Liver (tissue), 9 donors: ENCODE results near the gene BGLAP. TPM values are rescaled to one million over a fixed set of nuclear protein-coding genes. Genes with fewer than 3 reads are reported as not detected.

Experiments used
- DNase-seq: peaks from one replicate; pipeline ENCODE4 v3.0.0-alpha.2; 2017; ENCODE audit warnings: low spot score
- H3K27ac ChIP-seq, 2 donors: one replicate each; pipeline ENCODE4 v1.7.0; 2013; ENCODE audit warnings: inconsistent platforms in 2 of 2, low read length in 2 of 2, control low read depth in 1 of 2, low read depth in 1 of 2, mild to moderate bottlenecking in 1 of 2
- H3K27me3 ChIP-seq, 4 donors: one replicate each; pipeline versions ENCODE4 v1.6.1 to v1.7.0; 2013; ENCODE audit warnings: low read length in 3 of 4, inconsistent platforms in 1 of 4, mild to moderate bottlenecking in 1 of 4, moderate library complexity in 1 of 4; ENCODE audit not compliant: control insufficient read depth in 4 of 4, insufficient read depth in 4 of 4
- H3K36me3 ChIP-seq, 4 donors: one replicate each; pipeline versions ENCODE4 v1.6.1 to v1.7.0; 2013; ENCODE audit warnings: low read length in 3 of 4, mild to moderate bottlenecking in 3 of 4, low read depth in 1 of 4, moderate library complexity in 1 of 4; ENCODE audit not compliant: control insufficient read depth in 4 of 4, insufficient read depth in 3 of 4
- H3K4me1 ChIP-seq, 4 donors: one replicate each; pipeline versions ENCODE4 v1.6.1 to v1.7.0; 2013; ENCODE audit warnings: low read length in 3 of 4, mild to moderate bottlenecking in 3 of 4, moderate library complexity in 1 of 4; ENCODE audit not compliant: control insufficient read depth in 4 of 4, insufficient read depth in 4 of 4
- H3K4me3 ChIP-seq, 3 donors: one replicate each; pipeline versions ENCODE4 v1.6.1 to v1.7.0; 2013; ENCODE audit warnings: low read length in 3 of 3, control low read depth in 1 of 3, low read depth in 1 of 3, mild to moderate bottlenecking in 1 of 3
- H3K9ac ChIP-seq, 2 donors: one replicate each; pipeline ENCODE4 v1.7.0; 2013; ENCODE audit warnings: low read length in 2 of 2, mild to moderate bottlenecking in 2 of 2, moderate library complexity in 2 of 2, control low read depth in 1 of 2, low read depth in 1 of 2
- H3K9me3 ChIP-seq, 4 donors: one replicate each; pipeline versions ENCODE4 v1.6.1 to v1.7.0; 2013; ENCODE audit warnings: low read length in 3 of 4; ENCODE audit not compliant: control insufficient read depth in 4 of 4
- ATF3 ChIP-seq: IDR thresholded peaks from 2 replicates; pipeline ENCODE4 v1.6.1; 2016; ENCODE audit warnings: antibody characterized with exemption
- CTCF ChIP-seq: fragments of 150-350 bp; IDR thresholded peaks from 2 replicates; pipeline ENCODE4 v1.5.1; 2017; ENCODE audit warnings: improper control_type of control experiment, low read depth, low read length; ENCODE audit not compliant: missing input control
- EGR1 ChIP-seq, 2 donors: IDR thresholded peaks; 2 replicates each; pipeline ENCODE4 v1.6.1; 2016 to 2018; ENCODE audit warnings: antibody characterized with exemption in 2 of 2, low read depth in 2 of 2
- FOXA1 ChIP-seq: IDR thresholded peaks from 2 replicates; pipeline ENCODE4 v1.6.1; 2016; ENCODE audit warnings: antibody characterized with exemption
- FOXA2 ChIP-seq: IDR thresholded peaks from 2 replicates; pipeline ENCODE4 v1.6.1; 2016; ENCODE audit warnings: antibody characterized with exemption
- GABPA ChIP-seq, 2 donors: IDR thresholded peaks in 1 of 2; conservative IDR thresholded peaks in 1 of 2; 2 replicates each; pipeline ENCODE4 v1.6.1; 2016; ENCODE audit warnings: antibody characterized with exemption in 2 of 2, mild to moderate bottlenecking in 1 of 2, moderate library complexity in 1 of 2
- HNF4A ChIP-seq, 2 donors: conservative IDR thresholded peaks; 2 replicates each; pipeline ENCODE4 v1.6.1; 2016; ENCODE audit warnings: antibody characterized with exemption in 2 of 2, mild to moderate bottlenecking in 2 of 2
- HNF4G ChIP-seq: IDR thresholded peaks from 2 replicates; pipeline ENCODE4 v1.6.1; 2016; ENCODE audit warnings: antibody characterized with exemption
- JUND ChIP-seq, 2 donors: IDR thresholded peaks; 2 replicates each; pipeline ENCODE4 v1.6.1; 2016; ENCODE audit warnings: antibody characterized with exemption in 2 of 2
- MAX ChIP-seq: IDR thresholded peaks from 2 replicates; pipeline ENCODE4 v1.6.1; 2016; ENCODE audit warnings: antibody characterized with exemption
- NR2F2 ChIP-seq: IDR thresholded peaks from 2 replicates; pipeline ENCODE4 v1.6.1; 2016; ENCODE audit warnings: antibody characterized with exemption
- RAD21 ChIP-seq, 2 donors: IDR thresholded peaks; 2 replicates each; pipeline ENCODE4 v1.6.1; 2016; ENCODE audit warnings: antibody characterized with exemption in 2 of 2, mild to moderate bottlenecking in 2 of 2
- REST ChIP-seq: IDR thresholded peaks from 2 replicates; pipeline ENCODE4 v1.6.1; 2016; ENCODE audit warnings: antibody characterized with exemption, mild to moderate bottlenecking
- RXRA ChIP-seq, 2 donors: IDR thresholded peaks; 2 replicates each; pipeline ENCODE4 v1.6.1; 2017 to 2018; ENCODE audit warnings: antibody characterized with exemption in 2 of 2, mild to moderate bottlenecking in 1 of 2
- SP1 ChIP-seq: IDR thresholded peaks from 2 replicates; pipeline ENCODE4 v1.6.1; 2018; ENCODE audit warnings: antibody characterized with exemption, mild to moderate bottlenecking
- TAF1 ChIP-seq: conservative IDR thresholded peaks from 2 replicates; pipeline ENCODE4 v1.6.1; 2016; ENCODE audit warnings: antibody characterized with exemption, mild to moderate bottlenecking
- YY1 ChIP-seq: IDR thresholded peaks from 2 replicates; pipeline ENCODE4 v1.6.1; 2016; ENCODE audit warnings: antibody characterized with exemption, mild to moderate bottlenecking
- ZBTB33 ChIP-seq: IDR thresholded peaks from 2 replicates; pipeline ENCODE4 v1.6.1; 2016; ENCODE audit warnings: antibody characterized with exemption
- WGBS: extraction: QIAGEN DNeasy Blood & Tissue Kit; methylation state at CpG from one replicate; pipeline ENCODE4 v1.1.7; 2013; 5-methylcytosine and 5-hydroxymethylcytosine counted together
- polyA plus RNA-seq, 2 donors: library from polyadenylated mRNA; stranded (reverse) in 1 of 2; unstranded in 1 of 2; fragments of 200-250 nt in 1 of 2; fragments of >200 nt in 1 of 2; fragmentation: Nextera tagmentation in 1 of 2; extraction: Ambion mirVana in 1 of 2; gene quantifications; one replicate each; pipeline versions ENCODE4 v1.2.1 to v1.2.3, GENCODE V29; 2013 to 2015
- total RNA-seq, 2 donors: library from RNA; depleted of rRNA; stranded (reverse); fragments of >200 nt; gene quantifications; one replicate each; pipeline ENCODE4 v1.2.3, GENCODE V29; 2014
- donor health status: healthy.
- donor health status: healthy.
- donor health status: healthy.
- donor health status: healthy.
- donor health status: healthy.

BGLAP gene
- total and polyA plus RNA-seq, 4 donors: 0.06 to 0.75 (median 0.28) TPM; not detected in 1

GRCh38 chr1:156285437-156285836 is 43.5 kb downstream of the BGLAP start:
- H3K27ac ChIP-seq: no peak overlapping the region
- DNase-seq: no peak
- no peaks in the 10 kb centered on the region for H3K27me3 ChIP-seq
- no peak overlapping the region for H3K9ac ChIP-seq
- H3K9me3 ChIP-seq: no peaks in the 10 kb centered on the region
- TF ChIP-seq HNF4G (no peak), MAX (no peak), REST (no peak), ZBTB33 (no peak)
- H3K4me1 ChIP-seq: peaks cover 5 to 31% (median 21%) of the 10 kb centered on the region in 4 donors
- WGBS: 96% methylated on average over 21 of the region's 21 CpGs
- H3K36me3 ChIP-seq: peaks cover 0 to 9% (median 4%) of the 10 kb centered on the region in 4 donors
- no peak overlapping the region for H3K4me3 ChIP-seq

GRCh38 chr1:156286061-156286460 is 44.1 kb downstream of the BGLAP start:
- Histone ChIP-seq H3K4me3 (no peak overlapping the region), H3K9ac (no peak overlapping the region), H3K4me1 (peaks cover 5 to 31% (median 20%) of the 10 kb centered on the region in 4 donors), H3K27me3 (no peaks in the 10 kb centered on the region), H3K36me3 (peaks cover 0 to 9% (median 4%) of the 10 kb centered on the region in 4 donors), H3K27ac (no peak overlapping the region), H3K9me3 (no peaks in the 10 kb centered on the region)
- TF ChIP-seq CTCF (no peak), ZBTB33 (no peak), RXRA (IDR thresholded peaks at IDR 0.05) (no peak), FOXA1 (no peak), NR2F2 (no peak), JUND (IDR thresholded peaks at IDR 0.05) (no peak), HNF4A (conservative IDR thresholded peaks at IDR 0.05) (no peak), HNF4G (no peak), REST (no peak), YY1 (no peak), ATF3 (no peak), EGR1 (IDR thresholded peaks at IDR 0.05; ENCODE audit: low read depth in 2 of 2) (no peak), FOXA2 (no peak), SP1 (no peak), GABPA (IDR thresholded peaks at IDR 0.05 in 1 of 2, conservative IDR thresholded peaks at IDR 0.05 in 1 of 2) (no peak), TAF1 (no peak), RAD21 (IDR thresholded peaks at IDR 0.05) (no peak), MAX (no peak)
- no peak for DNase-seq
- WGBS: 97% methylated on average over 8 of the region's 8 CpGs
